Loucy (cell line): ENCODE results near the gene B9D1.

Source experiments
- CTCF ChIP-seq: fragments of 200-600 bp; sonication (generic); conservative IDR thresholded peaks from 2 replicates; pipeline ENCODE4 v1.5.1; 2014; ENCODE audit warnings: mild to moderate bottlenecking, antibody characterized with exemption, low read length
- EZH2phosphoT487 ChIP-seq: fragments of 200-600 bp; IDR thresholded peaks from 2 replicates; pipeline ENCODE4 v1.6.1; 2018; ENCODE audit warnings: antibody characterized with exemption, mild to moderate bottlenecking, moderate library complexity, borderline replicate concordance

GRCh38 chr17:19365833-19366636 is 3.5 kb upstream of the B9D1 start:
- TF ChIP-seq CTCF (no peak), EZH2phosphoT487 (no peak)
